Measurements from ENCODE around the gene PANK4. TPM values are rescaled to one million over a fixed set of nuclear protein-coding genes. Genes with fewer than 3 reads are reported as not detected.

Gene PANK4
- total and polyA plus RNA-seq, 9 of the 15 experiments (the other 6 are each of a cell fraction or from before 2014, with no cell fraction given), result 0.93 to 55.6 (median 31.5) TPM

GRCh38 chr1:2545754-2546514 is 19.5 kb upstream of the PANK4 start (continued):
- TF ChIP-seq MITF (IDR thresholded peaks at IDR 0.05) (peak; percentile 57), ZNF740 (CRISPR knock-in tag; IDR thresholded peaks at IDR 0.05) (peak; percentile 59; the same call in 1 of the 2 replicates), ZNF740 (tag; IDR thresholded peaks at IDR 0.05) (peak in 1 of 2 experiments; percentile 99; a peak in 2 of 4 replicates), YY1 (IDR thresholded peaks at IDR 0.05; ENCODE audit: borderline replicate concordance in 1 of 3, control insufficient read depth in 1 of 3, extremely low read depth in 1 of 3, insufficient read depth in 3 of 3, insufficient read length in 1 of 3, insufficient replicate concordance in 2 of 3, low read depth in 1 of 3, low read length in 2 of 3) (peak in 2 of 3 experiments; percentile 39 to 41), CREM (IDR thresholded peaks at IDR 0.05; ENCODE audit: low read depth) (peak; percentile 63), EGR1 (conservative IDR thresholded peaks at IDR 0.05) (peak; percentile 50; the same call in 1 of the 2 replicates), CBFA2T2 (conservative IDR thresholded peaks at IDR 0.05) (peak; percentile 76), L3MBTL2 (IDR thresholded peaks at IDR 0.05) (peak; percentile 87), ZBTB11 (CRISPR knock-in tag; IDR thresholded peaks at IDR 0.05) (no peak), TFE3 (CRISPR knock-in tag; IDR thresholded peaks at IDR 0.05) (peak; percentile 90), ZNF592 (IDR thresholded peaks at IDR 0.05) (0 out of 2 replicates have a peak, but pooled peaks have one; percentile 51)
